PFSK-1 (cell line): ENCODE measurements around the gene TSPO.

Experiments
- FOXP2 ChIP-seq: optimal IDR thresholded peaks from 2 replicates; pipeline ENCODE3; 2011; ENCODE audit warnings: borderline replicate concordance, control low read depth, inconsistent platforms; ENCODE audit not compliant: insufficient read depth; ENCODE audit errors: extremely low read length, extremely low read depth
- POLR2AphosphoS5 ChIP-seq: IDR thresholded peaks from 2 replicates; pipeline ENCODE4 v1.6.1; 2012; ENCODE audit warnings: low read depth, mild to moderate bottlenecking, control low read depth, low read length, moderate library complexity
- SIN3A ChIP-seq: IDR thresholded peaks from 2 replicates; pipeline ENCODE4 v1.6.1; 2012; ENCODE audit warnings: mild to moderate bottlenecking, low read length, moderate library complexity, borderline replicate concordance; ENCODE audit not compliant: insufficient read depth
- TAF1 ChIP-seq: IDR thresholded peaks from 2 replicates; pipeline ENCODE4 v1.6.1; 2012; ENCODE audit warnings: low read length, control low read depth, borderline replicate concordance; ENCODE audit not compliant: insufficient read depth
- TF ChIP-seq, protein P1 (sequence below), 2 experiments: IDR thresholded peaks; 2 replicates each; pipeline versions ENCODE4 v1.6.1 to v1.8.0; 2011 to 2012; ENCODE audit warnings: low read depth in 2 of 2, low read length in 2 of 2, control low read depth in 1 of 2, inconsistent platforms in 1 of 2, mild to moderate bottlenecking in 1 of 2, moderate library complexity in 1 of 2; ENCODE audit not compliant: insufficient read depth in 1 of 2

TSPO gene

GRCh38 chr22:43188829-43189545 lies 37.6 kb downstream of the TSPO start:
- TF ChIP-seq TAF1, result no peak

- TF ChIP-seq, protein P1, sequence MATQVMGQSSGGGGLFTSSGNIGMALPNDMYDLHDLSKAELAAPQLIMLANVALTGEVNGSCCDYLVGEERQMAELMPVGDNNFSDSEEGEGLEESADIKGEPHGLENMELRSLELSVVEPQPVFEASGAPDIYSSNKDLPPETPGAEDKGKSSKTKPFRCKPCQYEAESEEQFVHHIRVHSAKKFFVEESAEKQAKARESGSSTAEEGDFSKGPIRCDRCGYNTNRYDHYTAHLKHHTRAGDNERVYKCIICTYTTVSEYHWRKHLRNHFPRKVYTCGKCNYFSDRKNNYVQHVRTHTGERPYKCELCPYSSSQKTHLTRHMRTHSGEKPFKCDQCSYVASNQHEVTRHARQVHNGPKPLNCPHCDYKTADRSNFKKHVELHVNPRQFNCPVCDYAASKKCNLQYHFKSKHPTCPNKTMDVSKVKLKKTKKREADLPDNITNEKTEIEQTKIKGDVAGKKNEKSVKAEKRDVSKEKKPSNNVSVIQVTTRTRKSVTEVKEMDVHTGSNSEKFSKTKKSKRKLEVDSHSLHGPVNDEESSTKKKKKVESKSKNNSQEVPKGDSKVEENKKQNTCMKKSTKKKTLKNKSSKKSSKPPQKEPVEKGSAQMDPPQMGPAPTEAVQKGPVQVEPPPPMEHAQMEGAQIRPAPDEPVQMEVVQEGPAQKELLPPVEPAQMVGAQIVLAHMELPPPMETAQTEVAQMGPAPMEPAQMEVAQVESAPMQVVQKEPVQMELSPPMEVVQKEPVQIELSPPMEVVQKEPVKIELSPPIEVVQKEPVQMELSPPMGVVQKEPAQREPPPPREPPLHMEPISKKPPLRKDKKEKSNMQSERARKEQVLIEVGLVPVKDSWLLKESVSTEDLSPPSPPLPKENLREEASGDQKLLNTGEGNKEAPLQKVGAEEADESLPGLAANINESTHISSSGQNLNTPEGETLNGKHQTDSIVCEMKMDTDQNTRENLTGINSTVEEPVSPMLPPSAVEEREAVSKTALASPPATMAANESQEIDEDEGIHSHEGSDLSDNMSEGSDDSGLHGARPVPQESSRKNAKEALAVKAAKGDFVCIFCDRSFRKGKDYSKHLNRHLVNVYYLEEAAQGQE (IDR thresholded peaks at IDR 0.05; ENCODE audit: insufficient read depth in 1 of 2, low read depth in 2 of 2, low read length in 2 of 2), result no peak
- TF ChIP-seq SIN3A, result no peak
- no peak for TF ChIP-seq FOXP2
- no peak for TF ChIP-seq TAF1
- no peak for TF ChIP-seq POLR2AphosphoS5
These were observed 40.5 kb downstream of the TSPO start for GRCh38 chr22:43191831-43192230.

DNA sequence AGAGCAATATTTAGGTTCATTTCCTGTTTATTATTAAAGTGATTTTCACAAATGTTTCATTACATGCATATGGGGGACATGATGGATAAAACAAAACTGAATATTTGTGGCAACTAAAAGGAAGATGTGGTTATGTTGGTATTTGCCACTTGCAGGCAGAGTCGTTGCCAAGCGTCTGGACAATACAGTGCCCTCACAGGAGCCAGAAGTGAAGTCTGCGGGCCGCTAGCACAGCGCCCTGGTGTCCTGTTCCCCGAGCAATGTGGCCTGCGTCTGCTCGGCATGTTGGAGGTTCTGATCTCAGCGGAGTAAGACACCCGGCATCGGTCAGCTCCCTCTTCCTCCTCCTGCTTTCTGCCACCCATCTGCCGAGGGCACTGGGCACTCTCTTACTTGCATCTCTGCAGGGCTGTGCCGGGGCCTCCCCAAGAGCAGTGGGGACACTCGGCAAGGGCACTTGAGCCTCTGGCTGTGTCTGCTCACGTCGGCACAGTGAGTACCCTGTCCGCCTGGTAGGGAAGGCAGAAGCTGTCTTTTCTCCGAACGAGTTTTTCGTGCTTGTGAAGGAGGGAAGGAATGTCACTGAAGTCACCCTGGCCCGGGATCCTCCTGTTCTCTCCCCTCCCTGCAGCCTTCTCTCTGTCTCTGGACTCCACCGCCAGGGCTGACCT lies 46.0 kb downstream of the TSPO start:
- no peak for TF ChIP-seq TAF1

DNA sequence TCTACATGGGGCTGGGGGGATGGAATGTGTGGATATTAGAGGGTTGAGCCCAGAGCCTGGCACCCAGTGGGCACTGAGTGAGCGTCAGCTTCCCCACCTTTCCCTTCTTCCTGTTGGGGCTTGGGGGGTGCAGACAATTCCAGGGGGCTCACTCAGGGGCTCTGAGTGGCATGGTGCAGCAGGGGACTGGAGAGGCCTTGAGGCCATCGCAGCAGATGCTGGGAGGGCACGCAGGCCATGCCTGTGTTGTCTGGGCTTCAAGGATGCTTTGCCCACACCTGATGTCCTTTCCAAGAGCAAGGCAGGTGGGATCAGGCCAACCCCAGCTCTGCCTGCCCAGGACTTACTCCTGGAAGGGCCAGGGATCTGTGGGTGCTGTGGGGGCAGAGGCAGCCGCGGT lies 46.8 kb downstream of the TSPO start:
- TF ChIP-seq, protein P1 (IDR thresholded peaks at IDR 0.05; ENCODE audit: insufficient read depth in 1 of 2, low read depth in 2 of 2, low read length in 2 of 2), result no peak
- TF ChIP-seq FOXP2, result no peak
- TF ChIP-seq SIN3A, result no peak
- TF ChIP-seq TAF1, result no peak
- TF ChIP-seq POLR2AphosphoS5, result no peak

DNA sequence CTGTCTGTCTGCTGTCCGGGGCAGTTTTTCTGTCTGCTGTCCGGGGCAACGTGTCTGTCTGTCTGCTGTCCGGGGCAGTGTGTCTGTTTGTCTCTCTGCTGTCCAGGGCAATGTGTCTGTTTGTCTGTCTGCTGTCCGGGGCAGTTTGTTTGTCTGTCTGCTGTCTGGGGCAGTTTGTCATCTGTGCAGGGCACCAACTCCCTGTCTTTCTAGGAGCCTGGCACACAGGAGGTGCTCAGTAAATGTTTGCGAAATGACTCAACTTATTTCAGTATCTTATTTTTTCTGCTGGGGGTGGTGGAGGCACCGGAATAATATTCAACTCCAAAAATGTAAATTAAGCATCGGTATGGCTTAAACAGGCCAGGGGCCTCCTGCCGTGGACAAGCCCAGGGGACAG lies 47.6 kb downstream of the TSPO start:
- no peak for TF ChIP-seq FOXP2

GRCh38 chr22:43199541-43199940 lies 48.2 kb downstream of the TSPO start:
- TF ChIP-seq FOXP2, result no peak
- no peak for TF ChIP-seq POLR2AphosphoS5
- TF ChIP-seq SIN3A, result no peak
- no peak for TF ChIP-seq TAF1
- TF ChIP-seq, protein P1 (IDR thresholded peaks at IDR 0.05; ENCODE audit: insufficient read depth in 1 of 2, low read depth in 2 of 2, low read length in 2 of 2), result no peak

GRCh38 chr22:43200031-43200430 lies 48.7 kb downstream of the TSPO start:
- TF ChIP-seq SIN3A (no peak), TAF1 (no peak), FOXP2 (no peak), POLR2AphosphoS5 (no peak)
- TF ChIP-seq, protein P1 (IDR thresholded peaks at IDR 0.05; ENCODE audit: insufficient read depth in 1 of 2, low read depth in 2 of 2, low read length in 2 of 2), result no peak
